H1 (cell line): ENCODE results near the gene LKAAEAR1. TPM values are rescaled to one million over a fixed set of nuclear protein-coding genes. Genes with fewer than 3 reads are reported as not detected.
A peak's percentile ranks its signal among the peaks of the same experiment; 100 is the strongest.

ENCODE experiments used
- CTCF ChIA-PET: fragments of 300-600 bp; sonication (Branson Sonifier 250); formaldehyde crosslinking; loops from one replicate; lab custom pipeline; 2021; ENCODE audit not compliant: partially characterized antibody; lab: Charles Lee
- POLR2A ChIA-PET: fragments of 300-600 bp; sonication (Branson Sonifier 250); formaldehyde crosslinking; loops from one replicate; lab custom pipeline; 2021; ENCODE audit warnings: inconsistent platforms; ENCODE audit not compliant: partially characterized antibody; lab: Charles Lee
- DNase-seq, 2 experiments: peaks; one replicate each; pipeline versions ENCODE4 v3.0.0 to v3.0.0-alpha.2; 2010 to 2022; ENCODE audit warnings: low spot score in 2 of 2, low read depth in 1 of 2, mixed read lengths in 1 of 2
- FAIRE-seq: peaks from 2 replicates; lab custom pipeline; 2011; peaks lifted over from hg19 to GRCh38; lab: Jason Lieb, UNC
- H2AFZ ChIP-seq: 2 replicates; pipeline ENCODE4 v1.8.1; 2012; ENCODE audit warnings: low read length, inconsistent platforms
- H2AK5ac ChIP-seq: 2 replicates; pipeline ENCODE4 v1.6.1; 2013; ENCODE audit warnings: low read depth, low read length
- H2BK120ac ChIP-seq: replicated peaks from 2 replicates; pipeline ENCODE3; 2013; ENCODE audit warnings: low read depth, low read length, inconsistent platforms
- H2BK12ac ChIP-seq: 2 replicates; pipeline ENCODE4 v1.6.1; 2013; ENCODE audit warnings: low read depth, low read length
- H2BK15ac ChIP-seq: 2 replicates; pipeline ENCODE4 v1.6.1; 2013; ENCODE audit warnings: low read length
- H2BK20ac ChIP-seq: 2 replicates; pipeline ENCODE4 v1.6.1; 2013; ENCODE audit warnings: low read length
- H2BK5ac ChIP-seq: 2 replicates; pipeline ENCODE4 v1.6.1; 2013; ENCODE audit warnings: low read depth, low read length
- H3K14ac ChIP-seq: 2 replicates; pipeline ENCODE4 v1.6.1; 2013; ENCODE audit warnings: inconsistent platforms; ENCODE audit not compliant: insufficient read length
- H3K18ac ChIP-seq: 2 replicates; pipeline ENCODE4 v1.6.1; 2013; ENCODE audit warnings: low read length; ENCODE audit errors: extremely low read depth
- H3K23ac ChIP-seq: 2 replicates; pipeline ENCODE4 v1.6.1; 2013; ENCODE audit warnings: inconsistent platforms; ENCODE audit not compliant: insufficient read length
- H3K23me2 ChIP-seq: 2 replicates; pipeline ENCODE4 v1.6.1; 2013; ENCODE audit warnings: low read depth, low read length
- H3K27ac ChIP-seq: 2 replicates; pipeline ENCODE4 v1.6.1; 2011; ENCODE audit warnings: low read depth, low read length, inconsistent platforms
- H3K27me3 ChIP-seq, 4 experiments: replicated peaks in 1 of 4; 1 replicate in 1 of 4; 2 replicates in 3 of 4; pipeline versions ENCODE4 v1.6.1 to v1.8.1; 2011 to 2013; ENCODE audit warnings: low read length in 3 of 4, mild to moderate bottlenecking in 3 of 4, inconsistent platforms in 2 of 4, mixed read lengths in 2 of 4, moderate library complexity in 1 of 4; ENCODE audit not compliant: control insufficient read depth in 3 of 4, insufficient read depth in 3 of 4; ENCODE audit errors: extremely low read depth in 1 of 4
- H3K36me3 ChIP-seq, 4 experiments: 2 replicates each; pipeline versions ENCODE4 v1.6.1 to v1.8.1; 2011 to 2013; ENCODE audit warnings: mild to moderate bottlenecking in 4 of 4, low read length in 3 of 4, moderate library complexity in 2 of 4, control low read depth in 1 of 4, inconsistent platforms in 1 of 4; ENCODE audit not compliant: insufficient read depth in 4 of 4, control insufficient read depth in 2 of 4
- H3K4ac ChIP-seq: replicated peaks from 2 replicates; pipeline ENCODE3; 2013; ENCODE audit warnings: low read length, low read depth, mixed read lengths, inconsistent platforms; ENCODE audit not compliant: insufficient read length
- H3K4me1 ChIP-seq, 4 experiments: replicated peaks in 1 of 4; 1 replicate in 1 of 4; 2 replicates in 3 of 4; pipeline versions ENCODE4 v1.6.1 to v1.8.1; 2011 to 2013; ENCODE audit warnings: low read length in 3 of 4, inconsistent platforms in 2 of 4, mixed read lengths in 1 of 4; ENCODE audit not compliant: insufficient read depth in 4 of 4, control insufficient read depth in 3 of 4
- H3K4me2 ChIP-seq, 2 experiments: 2 replicates each; pipeline versions ENCODE4 v1.6.1 to v1.8.1; 2011 to 2013; ENCODE audit warnings: low read depth in 2 of 2, low read length in 2 of 2, control low read depth in 1 of 2, inconsistent platforms in 1 of 2, mild to moderate bottlenecking in 1 of 2; ENCODE audit not compliant: insufficient read depth in 1 of 2
- H3K4me3 ChIP-seq, 4 experiments: fragments of 200-600, 300-600 bp in 1 of 4; sonication (generic), shearing (Covaris generic), sonication (Bioruptor Twin) in 1 of 4; 2 replicates each; pipeline versions ENCODE4 v1.5.1 to v1.8.1; 2011 to 2016; ENCODE audit warnings: low read length in 4 of 4, low read depth in 3 of 4, control low read depth in 2 of 4, inconsistent platforms in 2 of 4, mild to moderate bottlenecking in 2 of 4, mixed read lengths in 1 of 4, moderate library complexity in 1 of 4; ENCODE audit not compliant: insufficient read depth in 2 of 4; ENCODE audit errors: extremely low read depth in 1 of 4
- H3K56ac ChIP-seq: replicated peaks from 2 replicates; pipeline ENCODE3; 2013; ENCODE audit warnings: low read depth, mild to moderate bottlenecking, mixed read lengths, low read length, inconsistent platforms; ENCODE audit not compliant: insufficient read length
- H3K79me1 ChIP-seq: 2 replicates; pipeline ENCODE4 v1.6.1; 2013; ENCODE audit warnings: low read depth, low read length, control low read depth
- H3K79me2 ChIP-seq, 2 experiments: 2 replicates each; pipeline versions ENCODE4 v1.6.1 to v1.8.1; 2012 to 2013; ENCODE audit warnings: low read length in 2 of 2, mild to moderate bottlenecking in 2 of 2, inconsistent platforms in 1 of 2; ENCODE audit not compliant: insufficient read depth in 2 of 2, control insufficient read depth in 1 of 2
- H3K9ac ChIP-seq, 4 experiments: replicated peaks in 1 of 4; 1 replicate in 1 of 4; 2 replicates in 3 of 4; pipeline versions ENCODE4 v1.6.1 to v1.8.1; 2011 to 2013; ENCODE audit warnings: low read depth in 3 of 4, low read length in 3 of 4, control low read depth in 2 of 4, mild to moderate bottlenecking in 2 of 4, moderate library complexity in 2 of 4, inconsistent platforms in 1 of 4; ENCODE audit errors: extremely low read depth in 1 of 4
- H3K9me3 ChIP-seq, 2 experiments: 2 replicates each; pipeline versions ENCODE4 v1.6.1 to v1.8.1; 2012 to 2013; ENCODE audit warnings: mild to moderate bottlenecking in 2 of 2, moderate library complexity in 2 of 2, control low read depth in 1 of 2, inconsistent platforms in 1 of 2, low read depth in 1 of 2, low read length in 1 of 2, mixed read lengths in 1 of 2; ENCODE audit not compliant: insufficient read depth in 2 of 2
- H4K20me1 ChIP-seq, 2 experiments: replicated peaks in 1 of 2; 2 replicates each; pipeline versions ENCODE3 to v1.8.1; 2011 to 2013; ENCODE audit warnings: inconsistent platforms in 2 of 2, low read length in 2 of 2, mild to moderate bottlenecking in 1 of 2; ENCODE audit not compliant: insufficient read depth in 2 of 2, control insufficient read depth in 1 of 2
- H4K5ac ChIP-seq: 2 replicates; pipeline ENCODE4 v1.6.1; 2013; ENCODE audit warnings: low read length, low read depth, mixed read lengths, inconsistent platforms; ENCODE audit not compliant: insufficient read length
- H4K8ac ChIP-seq: 2 replicates; pipeline ENCODE4 v1.8.0; 2013; ENCODE audit warnings: mild to moderate bottlenecking, moderate library complexity, low read length, inconsistent platforms; ENCODE audit not compliant: insufficient read depth; ENCODE audit errors: extremely low read depth
- H4K91ac ChIP-seq: replicated peaks from 2 replicates; pipeline ENCODE3; 2013; ENCODE audit warnings: low read length, mixed read lengths, inconsistent platforms; ENCODE audit not compliant: insufficient read length
- EP300 ChIP-seq, 2 experiments: IDR thresholded peaks; 1 replicate in 1 of 2; 2 replicates in 1 of 2; pipeline ENCODE4 v1.6.1; 2011 to 2012; ENCODE audit warnings: low read depth in 2 of 2, low read length in 2 of 2, mild to moderate bottlenecking in 2 of 2, borderline replicate concordance in 1 of 2, inconsistent platforms in 1 of 2, moderate library complexity in 1 of 2
- KDM5A ChIP-seq: fragments of 200-600 bp; IDR thresholded peaks from 2 replicates; pipeline ENCODE4 v1.7.1; 2012; ENCODE audit warnings: mild to moderate bottlenecking, low read length, inconsistent platforms, mixed read lengths
- MAFK ChIP-seq: IDR thresholded peaks from 2 replicates; pipeline ENCODE4 v1.6.1; 2012; ENCODE audit warnings: low read depth, mild to moderate bottlenecking, improper control_type of control experiment, low read length
- MAX ChIP-seq: IDR thresholded peaks from 2 replicates; pipeline ENCODE4 v1.6.1; 2012; ENCODE audit warnings: inconsistent platforms
- NANOG ChIP-seq: IDR thresholded peaks from 2 replicates; pipeline ENCODE4 v1.6.1; 2011; ENCODE audit warnings: low read length, low read depth, mild to moderate bottlenecking, inconsistent platforms; ENCODE audit not compliant: insufficient read depth, poor library complexity, severe bottlenecking
- RBBP5 ChIP-seq: IDR thresholded peaks from 2 replicates; pipeline ENCODE4 v1.7.1; 2012; ENCODE audit warnings: low read depth, mild to moderate bottlenecking, inconsistent platforms, low read length, moderate library complexity, borderline replicate concordance
- RFX5 ChIP-seq: IDR thresholded peaks from 2 replicates; pipeline ENCODE4 v1.6.1; 2011; ENCODE audit warnings: low read depth, low read length, improper control_type of control experiment, borderline replicate concordance
- RXRA ChIP-seq: IDR thresholded peaks from 2 replicates; pipeline ENCODE4 v1.6.1; 2011; ENCODE audit warnings: low read depth, mild to moderate bottlenecking, low read length, moderate library complexity; ENCODE audit not compliant: insufficient read depth
- TBP ChIP-seq: IDR thresholded peaks from 2 replicates; pipeline ENCODE4 v1.6.1; 2011; ENCODE audit warnings: low read depth, low read length, improper control_type of control experiment
- USF2 ChIP-seq: IDR thresholded peaks from 2 replicates; pipeline ENCODE4 v1.6.1; 2011; ENCODE audit warnings: low read length, improper control_type of control experiment
- WGBS, 2 experiments: shearing (Covaris generic) in 1 of 2; methylation state at CpG; one replicate each; pipeline versions ENCODE4 v1.1.6 to v1.1.7; 2013 to 2015; ENCODE audit warnings: low lambda C conversion rate in 2 of 2, mixed read lengths in 2 of 2, inconsistent platforms in 1 of 2, low coverage in 1 of 2, missing lambda C conversion rate in 1 of 2; ENCODE audit not compliant: insufficient replicate concordance in 2 of 2, insufficient coverage in 1 of 2, insufficient read length in 1 of 2; ENCODE audit errors: extremely low coverage in 1 of 2, missing lambda C conversion rate in 1 of 2; 5-methylcytosine and 5-hydroxymethylcytosine counted together
- polyA plus RNA-seq, 7 experiments: library from polyadenylated mRNA; depleted of rRNA in 3 of 7; stranded (reverse) in 5 of 7; unstranded in 2 of 7; fragments of >200 nt in 5 of 7; fragments of 200-250 nt in 2 of 7; gene quantifications; 1 replicate in 5 of 7; 2 replicates in 1 of 7; 4 replicates in 1 of 7; pipeline versions ENCODE4 v1.2.1 to v1.2.3, GENCODE V29; 2011 to 2013; ENCODE audit warnings: missing spikeins in 2 of 7, mixed read lengths in 2 of 7
- total RNA-seq: library from RNA; stranded (reverse); fragmentation: NEBNext Ultra II Directional; extraction: Animal tissue kit (Norgen Biotek cat#: 25700); gene quantifications from 2 replicates; pipeline ENCODE4 v1.2.1, GENCODE V29; 2021

Gene LKAAEAR1
- total and polyA plus RNA-seq, 2 of the 8 experiments (the other 6 are each of a cell fraction or from before 2014, with no cell fraction given), result 0.41 to 0.53 TPM

GRCh38 chr20:64069614-64070243, 14.5 kb downstream of the LKAAEAR1 start:
- Histone ChIP-seq H3K14ac (no peak overlapping the region), H3K27ac (no peak overlapping the region), H3K27me3 (no peaks in the 10 kb centered on the region), H2BK5ac (peak overlapping the region; percentile 66), H3K23me2 (no peaks in the 10 kb centered on the region), H4K5ac (no peak overlapping the region), H3K79me1 (0 out of 2 replicates have a peak, but pooled peaks cover 3% of the 10 kb centered on the region), H3K9me3 (no peaks in the 10 kb centered on the region), H3K4me1 (peaks cover 0 to 16% (median 5%) of the 10 kb centered on the region in 4 experiments; a peak in 6 of 7 replicates), H2AK5ac (no peak overlapping the region), H4K20me1 (peaks cover 2 to 14% of the 10 kb centered on the region in 2 experiments), H3K4me2 (no peak overlapping the region), H2BK15ac (peak overlapping the region; percentile 81; the same call in 1 of the 2 replicates), H3K18ac (no peak overlapping the region; the same call in none of the 2 replicates), H3K23ac (no peak overlapping the region), H4K8ac (peak overlapping the region; percentile 62), H3K36me3 (peaks cover 0 to 8% (median 3%) of the 10 kb centered on the region in 4 experiments; a peak in 3 of 8 replicates), H2BK120ac (no peak overlapping the region), H2BK12ac (peak overlapping the region; percentile 92; the same call in 1 of the 2 replicates), H4K91ac (no peak overlapping the region), H3K56ac (no peak overlapping the region), H3K79me2 (no peaks in the 10 kb centered on the region), H3K9ac (no peak overlapping the region), H2BK20ac (no peak overlapping the region), H2AFZ (no peak overlapping the region), H3K4me3 (no peak overlapping the region), H3K4ac (peak overlapping the region; percentile 47)
- 70% methylated on average over 14 of the region's 14 CpGs; no CpG with 5 or more reads in 1 of the 2 experiments for WGBS, 2 experiments
- CTCF ChIA-PET, result interaction anchor here (0.5 to 3.1 kb wide), 15 partner anchors 9 to 275 kb away, joined by 3 to 33 read pairs (median 6); partner anchors contain the start of genes C20orf204, LKAAEAR1, OPRL1 and RGS19
- DNase-seq (peak in 1 of 2 experiments; percentile 89), FAIRE-seq (no peak)
- POLR2A ChIA-PET, result interaction anchor here (1.7 to 1.9 kb wide), 3 partner anchors 14 to 30 kb away, joined by 4 to 6 read pairs (median 5); partner anchors contain the start of gene LKAAEAR1
- no peak for TF ChIP-seq KDM5A
- peak; percentile 55 for TF ChIP-seq USF2
- no peak for TF ChIP-seq TBP
- no peak for TF ChIP-seq RBBP5
- TF ChIP-seq NANOG, result no peak
- TF ChIP-seq EP300 (IDR thresholded peaks at IDR 0.05; ENCODE audit: borderline replicate concordance in 1 of 2, low read depth in 2 of 2, low read length in 2 of 2), result peak; percentile 35; a peak in 1 of 3 replicates
- peak; percentile 63 for TF ChIP-seq MAX
- TF ChIP-seq RFX5, result no peak
- no peak for TF ChIP-seq MAFK
- 0 out of 2 replicates have a peak, but pooled peaks have one; percentile 45 for TF ChIP-seq RXRA
